H1 (cell line): ENCODE results near the gene PCID2. TPM values are rescaled to one million over a fixed set of nuclear protein-coding genes. Genes with fewer than 3 reads are reported as not detected.

ENCODE experiments used
- SUZ12 ChIP-seq: fragments of 200-600 bp; sonication (generic); IDR thresholded peaks from 2 replicates; pipeline ENCODE4 v1.6.1; 2012; ENCODE audit warnings: mild to moderate bottlenecking, inconsistent platforms, low read length, moderate library complexity, mixed read lengths
- TAF1 ChIP-seq: IDR thresholded peaks from 2 replicates; pipeline ENCODE4 v1.6.1; 2011; ENCODE audit warnings: mild to moderate bottlenecking, low read depth, low read length
- polyA plus RNA-seq, 7 experiments: library from polyadenylated mRNA; depleted of rRNA in 3 of 7; stranded (reverse) in 5 of 7; unstranded in 2 of 7; fragments of >200 nt in 5 of 7; fragments of 200-250 nt in 2 of 7; gene quantifications; 1 replicate in 5 of 7; 2 replicates in 1 of 7; 4 replicates in 1 of 7; pipeline versions ENCODE4 v1.2.1 to v1.2.3, GENCODE V29; 2011 to 2013; ENCODE audit warnings: missing spikeins in 2 of 7, mixed read lengths in 2 of 7
- total RNA-seq: library from RNA; stranded (reverse); fragmentation: NEBNext Ultra II Directional; extraction: Animal tissue kit (Norgen Biotek cat#: 25700); gene quantifications from 2 replicates; pipeline ENCODE4 v1.2.1, GENCODE V29; 2021

The PCID2 gene
- total and polyA plus RNA-seq, 2 of the 8 experiments (the other 6 are each of a cell fraction or from before 2014, with no cell fraction given), result 72.4 to 72.8 TPM

DNA sequence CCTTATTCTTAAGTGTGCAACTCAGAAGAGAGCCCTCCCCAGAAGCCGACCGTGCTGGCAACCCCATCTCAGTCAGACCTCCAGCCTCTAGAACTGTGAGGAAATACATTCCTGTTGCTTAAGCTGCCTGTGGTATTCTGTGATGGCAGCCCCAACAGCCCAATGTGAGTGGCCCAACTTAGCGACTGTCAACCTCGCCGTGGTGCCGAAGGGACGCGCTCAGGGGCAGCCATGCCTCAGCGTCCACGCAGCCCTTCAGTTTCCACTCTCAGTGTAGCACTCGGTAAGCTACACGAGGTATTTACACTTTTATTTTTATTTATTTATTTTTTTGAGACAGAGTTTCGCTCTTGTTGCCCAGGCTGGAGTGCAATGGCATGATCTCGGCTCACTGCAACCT lies 31.6 kb downstream of the PCID2 start (continued):
- TF ChIP-seq TAF1 (no peak), SUZ12 (no peak)
